GM23338 (cell line): ENCODE data around the gene SMCR8. TPM values are rescaled to one million over a fixed set of nuclear protein-coding genes. Genes with fewer than 3 reads are reported as not detected.

ENCODE experiments used
- ATAC-seq: fragments of 200-7000 bp; cut with Tn5 transposase; 3 replicates; pipeline ENCODE4 v1.9.1; 2020
- DNase-seq: peaks from one replicate; pipeline ENCODE4 v3.0.0-alpha.2; 2015; ENCODE audit warnings: low spot score
- H2AFZ ChIP-seq: fragments of 200-600 bp; sonication (generic); 2 replicates; pipeline ENCODE4 v1.8.0; 2016; ENCODE audit warnings: antibody characterized with exemption, mild to moderate bottlenecking, moderate library complexity
- H3F3A ChIP-seq: fragments of 200-600 bp; sonication (generic); replicated peaks from 2 replicates; pipeline ENCODE4 v1.8.0; 2017; ENCODE audit warnings: antibody characterized with exemption, mixed run types, low read depth
- H3K27ac ChIP-seq: fragments of 200-600 bp; sonication (generic); 2 replicates; pipeline ENCODE4 v1.6.1; 2016; ENCODE audit warnings: low read depth
- H3K27me3 ChIP-seq: fragments of 200-600 bp; sonication (generic); 2 replicates; pipeline ENCODE4 v1.8.0; 2016; ENCODE audit warnings: mild to moderate bottlenecking, mixed run types, moderate library complexity; ENCODE audit not compliant: insufficient read depth
- H3K36me3 ChIP-seq: fragments of 200-600 bp; sonication (generic); 2 replicates; pipeline ENCODE4 v1.8.0; 2016; ENCODE audit warnings: mild to moderate bottlenecking; ENCODE audit not compliant: insufficient read depth
- H3K4me1 ChIP-seq: fragments of 200-600 bp; sonication (generic); 2 replicates; pipeline ENCODE4 v1.8.0; 2016; ENCODE audit warnings: mild to moderate bottlenecking, moderate library complexity; ENCODE audit not compliant: insufficient read depth
- H3K4me2 ChIP-seq: fragments of 200-600 bp; sonication (generic); 2 replicates; pipeline ENCODE4 v1.7.1; 2017; ENCODE audit warnings: mixed run types
- H3K4me3 ChIP-seq: fragments of 200-600 bp; sonication (generic); 2 replicates; pipeline ENCODE4 v1.6.1; 2016; ENCODE audit warnings: mixed run types
- H3K79me2 ChIP-seq: fragments of 200-600 bp; sonication (generic); replicated peaks from 2 replicates; pipeline ENCODE4 v1.8.0; 2017; ENCODE audit warnings: mild to moderate bottlenecking; ENCODE audit not compliant: insufficient read depth
- H3K9me2 ChIP-seq: fragments of 200-600 bp; sonication (generic); 2 replicates; pipeline ENCODE4 v1.8.0; 2017; ENCODE audit not compliant: insufficient read depth
- H4K20me1 ChIP-seq: fragments of 200-600 bp; sonication (generic); replicated peaks from 2 replicates; pipeline ENCODE4 v1.8.0; 2017; ENCODE audit warnings: mild to moderate bottlenecking; ENCODE audit not compliant: insufficient read depth
- H3K27ac Mint-ChIP-seq: 2 replicates; pipeline ENCODE4 v1.8.0; 2020; ENCODE audit warnings: inconsistent platforms, mild to moderate bottlenecking, moderate library complexity, mixed read lengths
- H3K27me3 Mint-ChIP-seq: 3 replicates; pipeline ENCODE4 v1.8.0; 2022; ENCODE audit warnings: low read depth, mild to moderate bottlenecking, moderate library complexity, mixed read lengths, inconsistent platforms; ENCODE audit not compliant: insufficient read depth, poor library complexity
- H3K36me3 Mint-ChIP-seq: 3 replicates; pipeline ENCODE4 v1.8.0; 2021; ENCODE audit warnings: low read depth, mild to moderate bottlenecking, inconsistent platforms, moderate library complexity, mixed read lengths
- H3K4me1 Mint-ChIP-seq: 3 replicates; pipeline ENCODE4 v1.8.0; 2020; ENCODE audit warnings: mild to moderate bottlenecking, inconsistent platforms, mixed read lengths
- H3K4me3 Mint-ChIP-seq: 3 replicates; pipeline ENCODE4 v1.8.0; 2021; ENCODE audit warnings: moderate library complexity, mild to moderate bottlenecking, inconsistent platforms, mixed read lengths
- H3K9me3 Mint-ChIP-seq: 3 replicates; pipeline ENCODE4 v1.8.0; 2020; ENCODE audit warnings: moderate library complexity, mild to moderate bottlenecking, inconsistent platforms, mixed read lengths
- CREB1 ChIP-seq: fragments of 250-450 bp; sonication (Bioruptor Pico); IDR thresholded peaks from 2 replicates; pipeline ENCODE4 v1.5.0; 2020; ENCODE audit warnings: low read depth, mild to moderate bottlenecking, moderate library complexity
- POLR2AphosphoS5 ChIP-seq: IDR thresholded peaks from 2 replicates; pipeline ENCODE4 v1.6.1; 2016; ENCODE audit warnings: antibody characterized with exemption, low read depth
- STAT1 ChIP-seq: IDR thresholded peaks from one replicate; pipeline ENCODE4 v1.6.1; 2016; ENCODE audit warnings: antibody characterized with exemption; ENCODE audit not compliant: unreplicated experiment
- ZNF114 ChIP-seq: fragments of 250-450 bp; sonication (Bioruptor Pico); IDR thresholded peaks from 2 replicates; pipeline ENCODE4 v1.5.0; 2020; ENCODE audit warnings: mild to moderate bottlenecking, moderate library complexity
- polyA plus RNA-seq: library from polyadenylated mRNA; unstranded; fragments of >200 nt; fragmentation: Nextera tagmentation; extraction: Ambion mirVana; gene quantifications from 2 replicates; pipeline ENCODE4 v1.2.1, GENCODE V29; 2016
- total RNA-seq: library from RNA; depleted of rRNA; stranded (reverse); fragments of >200 nt; shearing (Covaris generic); gene quantifications from 2 replicates; pipeline ENCODE4 v1.2.3, GENCODE V29; 2014
- TF ChIP-seq, protein P1 (sequence below): fragments of 250-450 bp; sonication (Bioruptor Pico); IDR thresholded peaks from 2 replicates; pipeline ENCODE4 v1.5.0; 2020; ENCODE audit warnings: mild to moderate bottlenecking, moderate library complexity
- TF ChIP-seq, protein P2 (sequence below): IDR thresholded peaks from 2 replicates; pipeline ENCODE4 v1.6.1; 2016; ENCODE audit warnings: antibody characterized with exemption
- TF ChIP-seq, protein P3 (sequence below), 2 experiments: fragments of 200-600 bp in 1 of 2; sonication (generic) in 1 of 2; conservative IDR thresholded peaks; 2 replicates each; pipeline versions ENCODE4 v1.5.1 to v1.6.1; 2016 to 2017; ENCODE audit warnings: antibody characterized with exemption in 2 of 2, low read depth in 2 of 2, mild to moderate bottlenecking in 2 of 2, moderate library complexity in 1 of 2

The SMCR8 gene
- total and polyA plus RNA-seq, 2 experiments from 2014 or later: 1.5 to 20.1 TPM

DNA sequence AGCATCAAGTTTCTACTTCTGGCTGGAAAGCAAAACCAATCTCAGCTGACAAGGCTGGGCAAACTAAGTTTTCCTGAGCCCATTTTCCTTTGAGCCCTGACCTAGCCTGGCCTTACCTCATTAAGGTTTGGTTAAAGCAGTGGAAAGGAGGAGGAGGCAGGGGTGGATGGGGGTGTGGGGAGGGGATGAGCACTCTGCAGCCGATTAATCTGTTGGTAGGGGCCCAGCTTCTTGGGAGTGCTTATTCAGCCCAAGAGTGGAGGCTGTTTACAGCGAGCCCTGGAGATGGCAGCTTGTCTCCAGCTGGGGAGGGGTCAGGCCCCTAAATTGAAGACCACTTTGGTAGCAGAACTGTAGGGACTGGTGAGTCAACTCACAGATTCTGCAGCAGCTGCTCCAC is 12.0 kb downstream of the SMCR8 start (continued):
- TF ChIP-seq, protein P1, sequence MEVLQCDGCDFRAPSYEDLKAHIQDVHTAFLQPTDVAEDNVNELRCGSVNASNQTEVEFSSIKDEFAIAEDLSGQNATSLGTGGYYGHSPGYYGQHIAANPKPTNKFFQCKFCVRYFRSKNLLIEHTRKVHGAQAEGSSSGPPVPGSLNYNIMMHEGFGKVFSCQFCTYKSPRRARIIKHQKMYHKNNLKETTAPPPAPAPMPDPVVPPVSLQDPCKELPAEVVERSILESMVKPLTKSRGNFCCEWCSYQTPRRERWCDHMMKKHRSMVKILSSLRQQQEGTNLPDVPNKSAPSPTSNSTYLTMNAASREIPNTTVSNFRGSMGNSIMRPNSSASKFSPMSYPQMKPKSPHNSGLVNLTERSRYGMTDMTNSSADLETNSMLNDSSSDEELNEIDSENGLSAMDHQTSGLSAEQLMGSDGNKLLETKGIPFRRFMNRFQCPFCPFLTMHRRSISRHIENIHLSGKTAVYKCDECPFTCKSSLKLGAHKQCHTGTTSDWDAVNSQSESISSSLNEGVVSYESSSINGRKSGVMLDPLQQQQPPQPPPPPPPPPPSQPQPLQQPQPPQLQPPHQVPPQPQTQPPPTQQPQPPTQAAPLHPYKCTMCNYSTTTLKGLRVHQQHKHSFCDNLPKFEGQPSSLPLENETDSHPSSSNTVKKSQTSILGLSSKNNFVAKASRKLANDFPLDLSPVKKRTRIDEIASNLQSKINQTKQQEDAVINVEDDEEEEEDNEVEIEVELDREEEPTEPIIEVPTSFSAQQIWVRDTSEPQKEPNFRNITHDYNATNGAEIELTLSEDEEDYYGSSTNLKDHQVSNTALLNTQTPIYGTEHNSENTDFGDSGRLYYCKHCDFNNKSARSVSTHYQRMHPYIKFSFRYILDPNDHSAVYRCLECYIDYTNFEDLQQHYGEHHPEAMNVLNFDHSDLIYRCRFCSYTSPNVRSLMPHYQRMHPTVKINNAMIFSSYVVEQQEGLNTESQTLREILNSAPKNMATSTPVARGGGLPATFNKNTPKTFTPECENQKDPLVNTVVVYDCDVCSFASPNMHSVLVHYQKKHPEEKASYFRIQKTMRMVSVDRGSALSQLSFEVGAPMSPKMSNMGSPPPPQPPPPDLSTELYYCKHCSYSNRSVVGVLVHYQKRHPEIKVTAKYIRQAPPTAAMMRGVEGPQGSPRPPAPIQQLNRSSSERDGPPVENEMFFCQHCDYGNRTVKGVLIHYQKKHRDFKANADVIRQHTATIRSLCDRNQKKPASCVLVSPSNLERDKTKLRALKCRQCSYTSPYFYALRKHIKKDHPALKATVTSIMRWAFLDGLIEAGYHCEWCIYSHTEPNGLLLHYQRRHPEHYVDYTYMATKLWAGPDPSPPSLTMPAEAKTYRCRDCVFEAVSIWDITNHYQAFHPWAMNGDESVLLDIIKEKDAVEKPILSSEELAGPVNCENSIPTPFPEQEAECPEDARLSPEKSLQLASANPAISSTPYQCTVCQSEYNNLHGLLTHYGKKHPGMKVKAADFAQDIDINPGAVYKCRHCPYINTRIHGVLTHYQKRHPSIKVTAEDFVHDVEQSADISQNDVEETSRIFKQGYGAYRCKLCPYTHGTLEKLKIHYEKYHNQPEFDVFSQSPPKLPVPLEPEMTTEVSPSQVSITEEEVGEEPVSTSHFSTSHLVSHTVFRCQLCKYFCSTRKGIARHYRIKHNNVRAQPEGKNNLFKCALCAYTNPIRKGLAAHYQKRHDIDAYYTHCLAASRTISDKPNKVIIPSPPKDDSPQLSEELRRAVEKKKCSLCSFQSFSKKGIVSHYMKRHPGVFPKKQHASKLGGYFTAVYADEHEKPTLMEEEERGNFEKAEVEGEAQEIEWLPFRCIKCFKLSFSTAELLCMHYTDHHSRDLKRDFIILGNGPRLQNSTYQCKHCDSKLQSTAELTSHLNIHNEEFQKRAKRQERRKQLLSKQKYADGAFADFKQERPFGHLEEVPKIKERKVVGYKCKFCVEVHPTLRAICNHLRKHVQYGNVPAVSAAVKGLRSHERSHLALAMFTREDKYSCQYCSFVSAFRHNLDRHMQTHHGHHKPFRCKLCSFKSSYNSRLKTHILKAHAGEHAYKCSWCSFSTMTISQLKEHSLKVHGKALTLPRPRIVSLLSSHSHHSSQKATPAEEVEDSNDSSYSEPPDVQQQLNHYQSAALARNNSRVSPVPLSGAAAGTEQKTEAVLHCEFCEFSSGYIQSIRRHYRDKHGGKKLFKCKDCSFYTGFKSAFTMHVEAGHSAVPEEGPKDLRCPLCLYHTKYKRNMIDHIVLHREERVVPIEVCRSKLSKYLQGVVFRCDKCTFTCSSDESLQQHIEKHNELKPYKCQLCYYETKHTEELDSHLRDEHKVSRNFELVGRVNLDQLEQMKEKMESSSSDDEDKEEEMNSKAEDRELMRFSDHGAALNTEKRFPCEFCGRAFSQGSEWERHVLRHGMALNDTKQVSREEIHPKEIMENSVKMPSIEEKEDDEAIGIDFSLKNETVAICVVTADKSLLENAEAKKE (CRISPR knock-in tag): no peak
- TF ChIP-seq ZNF114 (CRISPR knock-in tag): no peak

DNA sequence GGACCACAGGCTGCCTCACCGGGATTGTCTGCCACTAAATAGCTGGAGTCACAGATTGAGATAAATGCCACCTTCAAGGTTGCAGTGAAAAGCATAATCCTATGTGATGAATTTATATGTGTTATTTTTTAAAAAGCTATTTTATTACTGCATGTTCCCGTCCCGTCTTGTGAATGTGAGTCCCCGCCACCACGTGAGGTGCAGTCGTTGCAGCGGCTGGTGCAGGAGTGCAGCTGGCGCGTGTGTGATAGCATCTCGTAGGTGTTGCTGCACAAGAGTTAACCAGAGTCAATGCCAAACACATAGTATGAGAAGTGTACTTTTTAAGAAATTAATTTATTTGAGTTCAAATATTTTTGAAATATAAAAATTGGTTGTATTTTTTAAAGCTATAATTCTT is 12.5 kb downstream of the SMCR8 start:
- peaks cover 3% of the 10 kb centered on the region for H3K9me3 Mint-ChIP-seq
- Histone ChIP-seq H4K20me1 (no peaks in the 10 kb centered on the region; the same call in 1 of the 2 replicates), H3K79me2 (no peaks in the 10 kb centered on the region), H3K27ac (no peak overlapping the region), H2AFZ (no peak overlapping the region), H3F3A (no peaks in the 10 kb centered on the region; the same call in 1 of the 2 replicates), H3K4me3 (no peak overlapping the region), H3K4me1 (no peaks in the 10 kb centered on the region), H3K4me2 (no peak overlapping the region), H3K27me3 (no peaks in the 10 kb centered on the region), H3K9me2 (no peaks in the 10 kb centered on the region), H3K36me3 (no peaks in the 10 kb centered on the region; the same call in 1 of the 2 replicates)
- peaks cover 8% of the 10 kb centered on the region for H3K27me3 Mint-ChIP-seq
- peaks cover 66% of the 10 kb centered on the region for H3K36me3 Mint-ChIP-seq
- no peak overlapping the region for H3K4me3 Mint-ChIP-seq
- no peak for ATAC-seq
- no peaks in the 10 kb centered on the region for H3K4me1 Mint-ChIP-seq
- H3K27ac Mint-ChIP-seq: no peak overlapping the region
- no peak for DNase-seq
- no peak for TF ChIP-seq STAT1
- TF ChIP-seq, protein P2, sequence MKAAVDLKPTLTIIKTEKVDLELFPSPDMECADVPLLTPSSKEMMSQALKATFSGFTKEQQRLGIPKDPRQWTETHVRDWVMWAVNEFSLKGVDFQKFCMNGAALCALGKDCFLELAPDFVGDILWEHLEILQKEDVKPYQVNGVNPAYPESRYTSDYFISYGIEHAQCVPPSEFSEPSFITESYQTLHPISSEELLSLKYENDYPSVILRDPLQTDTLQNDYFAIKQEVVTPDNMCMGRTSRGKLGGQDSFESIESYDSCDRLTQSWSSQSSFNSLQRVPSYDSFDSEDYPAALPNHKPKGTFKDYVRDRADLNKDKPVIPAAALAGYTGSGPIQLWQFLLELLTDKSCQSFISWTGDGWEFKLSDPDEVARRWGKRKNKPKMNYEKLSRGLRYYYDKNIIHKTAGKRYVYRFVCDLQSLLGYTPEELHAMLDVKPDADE: no peak
- TF ChIP-seq, protein P3, sequence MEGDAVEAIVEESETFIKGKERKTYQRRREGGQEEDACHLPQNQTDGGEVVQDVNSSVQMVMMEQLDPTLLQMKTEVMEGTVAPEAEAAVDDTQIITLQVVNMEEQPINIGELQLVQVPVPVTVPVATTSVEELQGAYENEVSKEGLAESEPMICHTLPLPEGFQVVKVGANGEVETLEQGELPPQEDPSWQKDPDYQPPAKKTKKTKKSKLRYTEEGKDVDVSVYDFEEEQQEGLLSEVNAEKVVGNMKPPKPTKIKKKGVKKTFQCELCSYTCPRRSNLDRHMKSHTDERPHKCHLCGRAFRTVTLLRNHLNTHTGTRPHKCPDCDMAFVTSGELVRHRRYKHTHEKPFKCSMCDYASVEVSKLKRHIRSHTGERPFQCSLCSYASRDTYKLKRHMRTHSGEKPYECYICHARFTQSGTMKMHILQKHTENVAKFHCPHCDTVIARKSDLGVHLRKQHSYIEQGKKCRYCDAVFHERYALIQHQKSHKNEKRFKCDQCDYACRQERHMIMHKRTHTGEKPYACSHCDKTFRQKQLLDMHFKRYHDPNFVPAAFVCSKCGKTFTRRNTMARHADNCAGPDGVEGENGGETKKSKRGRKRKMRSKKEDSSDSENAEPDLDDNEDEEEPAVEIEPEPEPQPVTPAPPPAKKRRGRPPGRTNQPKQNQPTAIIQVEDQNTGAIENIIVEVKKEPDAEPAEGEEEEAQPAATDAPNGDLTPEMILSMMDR (conservative IDR thresholded peaks at IDR 0.05; ENCODE audit: low read depth in 2 of 2): no peak
- TF ChIP-seq, protein P1 (CRISPR knock-in tag): no peak
- no peak for TF ChIP-seq CREB1
- no peak for TF ChIP-seq POLR2AphosphoS5
